WTC11 (cell line): ENCODE measurements around the gene ZNF740. TPM values are rescaled to one million over a fixed set of nuclear protein-coding genes. Genes with fewer than 3 reads are reported as not detected.
A peak's percentile ranks its signal among the peaks of the same experiment; 100 is the strongest.

Experiments used
- ATAC-seq: fragments of 200-7000 bp; cut with Tn5 transposase; 2 replicates; pipeline ENCODE4 v1.10.0; 2021; ENCODE audit warnings: mild to moderate bottlenecking, moderate library complexity
- CTCF ChIA-PET: fragments of 300-600 bp; sonication (Branson Sonifier 250); formaldehyde crosslinking; loops from one replicate; lab custom pipeline; 2021; ENCODE audit warnings: antibody characterized with exemption; lab: Charles Lee
- POLR2A ChIA-PET: fragments of 350-600 bp; sonication (Branson Sonifier 250); formaldehyde crosslinking; loops from one replicate; lab custom pipeline; 2021; ENCODE audit warnings: antibody characterized with exemption; lab: Charles Lee
- DNase-seq: peaks from one replicate; pipeline ENCODE4 v3.0.0; 2021; ENCODE audit warnings: low spot score
- H3K27ac Mint-ChIP-seq: 2 replicates; pipeline ENCODE4 v1.8.0; 2021; ENCODE audit warnings: mixed read lengths
- H3K27me3 Mint-ChIP-seq: 2 replicates; pipeline ENCODE4 v1.8.0; 2021; ENCODE audit warnings: low read depth, mild to moderate bottlenecking, moderate library complexity, mixed read lengths
- H3K36me3 Mint-ChIP-seq: 2 replicates; pipeline ENCODE4 v1.8.0; 2021; ENCODE audit warnings: mixed read lengths
- H3K4me1 Mint-ChIP-seq: 2 replicates; pipeline ENCODE4 v1.8.0; 2022; ENCODE audit warnings: mixed read lengths
- H3K4me3 Mint-ChIP-seq: 2 replicates; pipeline ENCODE4 v1.8.0; 2021; ENCODE audit warnings: mild to moderate bottlenecking, moderate library complexity, mixed read lengths
- H3K9me3 Mint-ChIP-seq: 2 replicates; pipeline ENCODE4 v1.8.0; 2021; ENCODE audit warnings: mixed read lengths
- ESRRA ChIP-seq: sonication (generic); formaldehyde crosslinking; IDR thresholded peaks from 2 replicates; pipeline ENCODE4 v1.8.1; 2022; ENCODE audit warnings: mild to moderate bottlenecking, missing genetic modification reagents, borderline replicate concordance
- ETV6 ChIP-seq: sonication (generic); formaldehyde crosslinking; IDR thresholded peaks from 2 replicates; pipeline ENCODE4 v1.8.1; 2022; ENCODE audit warnings: mild to moderate bottlenecking, missing genetic modification reagents
- FOXP1 ChIP-seq: sonication (generic); formaldehyde crosslinking; IDR thresholded peaks from 2 replicates; pipeline ENCODE4 v1.8.0; 2022; ENCODE audit warnings: missing genetic modification reagents, mild to moderate bottlenecking, moderate library complexity, borderline replicate concordance
- GABPB1 ChIP-seq: sonication (generic); formaldehyde crosslinking; IDR thresholded peaks from 2 replicates; pipeline ENCODE4 v1.8.1; 2023; ENCODE audit warnings: mild to moderate bottlenecking, missing genetic modification reagents
- KAT7 ChIP-seq: sonication (generic); formaldehyde crosslinking; IDR thresholded peaks from 2 replicates; pipeline ENCODE4 v1.8.1; 2023; ENCODE audit warnings: missing genetic modification reagents, mild to moderate bottlenecking, borderline replicate concordance
- NFATC4 ChIP-seq: fragments of 250-450 bp; sonication (Bioruptor Pico); IDR thresholded peaks from 2 replicates; pipeline ENCODE4 v1.9.0; 2021; ENCODE audit warnings: mild to moderate bottlenecking
- NR2C2 ChIP-seq: sonication (generic); formaldehyde crosslinking; IDR thresholded peaks from 2 replicates; pipeline ENCODE4 v1.8.0; 2022; ENCODE audit warnings: mild to moderate bottlenecking, missing genetic modification reagents
- RELA ChIP-seq: sonication (generic); formaldehyde crosslinking; IDR thresholded peaks from 2 replicates; pipeline ENCODE4 v1.8.1; 2022; ENCODE audit warnings: missing genetic modification reagents, mild to moderate bottlenecking, borderline replicate concordance
- TP53 ChIP-seq: sonication (generic); formaldehyde crosslinking; IDR thresholded peaks from 2 replicates; pipeline ENCODE4 v1.8.1; 2023; ENCODE audit warnings: mild to moderate bottlenecking, missing genetic modification reagents
- ZNF138 ChIP-seq: sonication (generic); formaldehyde crosslinking; conservative IDR thresholded peaks from 2 replicates; pipeline ENCODE4 v1.8.1; 2022; ENCODE audit warnings: mild to moderate bottlenecking, moderate library complexity, missing genetic modification reagents
- ZNF263 ChIP-seq: sonication (generic); formaldehyde crosslinking; IDR thresholded peaks from 2 replicates; pipeline ENCODE4 v1.8.1; 2022; ENCODE audit warnings: low read depth, mild to moderate bottlenecking, moderate library complexity, missing genetic modification reagents
- ZNF423 ChIP-seq: fragments of 250-450 bp; sonication (Bioruptor Pico); IDR thresholded peaks from 2 replicates; pipeline ENCODE4 v2.1.2; 2022; ENCODE audit warnings: mild to moderate bottlenecking, moderate library complexity
- total RNA-seq: library from RNA; stranded (reverse); gene quantifications from 3 replicates; pipeline ENCODE4 v1.2.3, GENCODE V29; 2021
- TF ChIP-seq, protein P1 (sequence below): fragments of 250-450 bp; sonication (Bioruptor Pico); conservative IDR thresholded peaks from 2 replicates; pipeline ENCODE4 v1.9.0; 2021; ENCODE audit warnings: mild to moderate bottlenecking
- TF ChIP-seq, protein P2 (sequence below): sonication (generic); formaldehyde crosslinking; conservative IDR thresholded peaks from 2 replicates; pipeline ENCODE4 v1.8.1; 2022; ENCODE audit warnings: mild to moderate bottlenecking, missing genetic modification reagents
- TF ChIP-seq, protein P3 (sequence below): sonication (generic); formaldehyde crosslinking; IDR thresholded peaks from 2 replicates; pipeline ENCODE4 v1.8.0; 2022; ENCODE audit warnings: mild to moderate bottlenecking, missing genetic modification reagents
- TF ChIP-seq, protein P4 (sequence below): sonication (generic); formaldehyde crosslinking; IDR thresholded peaks from 2 replicates; pipeline ENCODE4 v1.8.0; 2022; ENCODE audit warnings: missing genetic modification reagents
- TF ChIP-seq, protein P5 (sequence below): sonication (generic); formaldehyde crosslinking; IDR thresholded peaks from 2 replicates; pipeline ENCODE4 v1.8.1; 2022; ENCODE audit warnings: mild to moderate bottlenecking, moderate library complexity, missing genetic modification reagents

Gene ZNF740
- total RNA-seq, 1 experiment from 2014 or later, result 26.6 TPM

DNA sequence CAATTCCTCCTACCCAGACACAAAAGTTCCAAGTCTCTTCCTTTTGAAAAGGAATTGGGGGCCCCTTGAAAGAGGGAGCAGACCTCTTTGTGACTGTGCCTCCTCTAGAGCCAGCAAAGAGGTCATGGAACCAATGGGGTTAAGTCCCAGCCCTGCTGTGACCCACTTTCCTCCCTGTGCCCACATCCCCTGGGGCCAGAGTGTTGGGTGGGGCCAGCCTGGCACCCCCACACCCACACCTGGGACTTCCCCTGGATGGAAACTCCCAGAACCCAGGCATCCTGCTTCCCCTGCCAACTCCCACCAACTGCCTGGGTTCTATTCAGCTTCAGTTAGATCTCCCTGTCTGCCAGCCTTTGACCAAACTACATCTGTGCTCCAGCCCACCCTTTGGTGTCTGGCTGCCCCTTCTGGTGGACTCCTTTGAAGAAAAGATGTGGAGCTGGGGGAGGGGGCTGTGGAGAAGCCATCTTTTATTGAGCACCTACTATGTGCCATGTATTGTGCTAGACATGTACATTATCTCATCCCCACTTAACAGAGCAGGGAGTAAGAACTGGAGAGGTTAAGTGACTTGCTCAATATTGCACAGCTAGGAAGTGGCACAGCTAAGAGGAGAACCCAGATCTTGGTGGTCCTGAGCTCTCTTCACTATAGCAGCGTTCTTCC lies 56.1 kb downstream of the ZNF740 start:
- DNase-seq, result no peak
- H3K27me3 Mint-ChIP-seq, result peaks cover 5% of the 10 kb centered on the region; the same call in 1 of the 2 replicates
- ChIA-PET POLR2A (interaction anchor here (0.5 to 1.1 kb wide), 4 partner anchors 12 to 60 kb away, joined by 3 to 4 read pairs (median 4); no protein-coding TSS in a partner anchor), CTCF (interaction anchor here (0.6 to 10.2 kb wide), 7 partner anchors 12 to 189 kb away, joined by 4 to 82 read pairs (median 5); partner anchors contain the start of genes AAAS and ESPL1)
- no peak for ATAC-seq
- no peaks in the 10 kb centered on the region for H3K9me3 Mint-ChIP-seq
- H3K4me1 Mint-ChIP-seq, result peaks cover 59% of the 10 kb centered on the region
- H3K27ac Mint-ChIP-seq, result no peak overlapping the region
- TF ChIP-seq, protein P1, sequence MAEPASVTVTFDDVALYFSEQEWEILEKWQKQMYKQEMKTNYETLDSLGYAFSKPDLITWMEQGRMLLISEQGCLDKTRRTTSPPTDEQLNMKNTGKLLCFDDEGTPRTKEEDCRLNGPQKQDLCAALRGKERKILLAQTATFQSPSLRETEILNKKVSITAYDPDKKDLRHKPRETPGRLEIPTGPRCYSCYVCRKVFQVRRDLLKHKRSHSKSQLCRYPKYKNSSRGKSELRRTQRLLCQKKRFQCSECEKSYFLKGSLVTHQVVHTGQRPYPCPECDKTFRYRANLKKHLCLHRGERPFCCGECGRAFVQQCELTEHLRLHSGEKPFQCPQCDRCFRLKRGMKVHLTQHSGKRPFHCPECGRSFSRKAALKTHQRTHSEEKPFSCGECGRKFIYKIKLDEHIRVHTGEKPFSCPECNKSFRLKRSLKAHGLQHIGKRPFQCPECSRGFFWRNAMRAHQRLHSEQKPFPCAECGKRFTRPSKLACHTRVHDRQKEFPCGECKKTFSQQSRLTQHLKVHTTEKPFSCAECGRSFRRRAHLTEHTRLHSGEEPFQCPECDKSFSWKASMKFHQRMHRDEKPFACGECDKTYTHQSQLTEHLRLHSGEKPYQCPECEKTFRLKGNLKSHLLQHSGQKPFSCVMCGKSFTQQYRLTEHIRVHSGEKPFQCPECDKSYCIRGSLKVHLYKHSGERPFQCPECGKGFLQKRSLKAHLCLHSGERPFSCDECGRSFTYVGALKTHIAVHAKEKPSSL (CRISPR knock-in tag), result no peak
- no peaks in the 10 kb centered on the region for H3K36me3 Mint-ChIP-seq
- H3K4me3 Mint-ChIP-seq, result no peak overlapping the region

DNA sequence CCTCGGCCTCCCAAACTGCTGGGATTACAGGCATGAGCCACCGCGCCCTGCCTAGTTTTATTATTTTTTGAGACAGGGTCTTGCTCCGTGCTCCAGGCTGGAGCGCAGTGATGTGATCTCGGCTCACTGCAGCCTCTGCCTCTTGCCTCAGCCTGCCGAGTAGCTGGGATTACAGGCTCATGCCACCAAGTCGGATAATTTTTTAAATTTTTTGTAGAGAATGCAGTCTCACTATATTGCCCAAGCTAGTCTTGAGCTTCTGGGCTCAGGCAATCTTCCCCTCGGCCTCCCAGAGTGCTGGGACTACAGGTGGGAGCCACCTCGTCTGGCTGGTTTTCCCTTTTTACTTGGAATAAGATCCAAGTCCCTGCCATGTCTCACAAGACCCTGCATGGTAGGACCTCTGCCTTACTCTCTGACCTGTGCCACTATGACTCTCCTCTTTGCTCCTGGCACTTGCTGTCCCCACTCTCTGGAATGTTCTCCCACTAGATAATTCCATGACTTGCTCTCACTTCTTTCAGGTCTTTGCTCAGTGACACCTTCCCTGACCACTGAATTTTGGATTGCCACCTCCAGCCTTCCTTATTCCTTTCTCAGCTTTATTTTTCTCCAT lies 59.2 kb downstream of the ZNF740 start:
- H3K27ac Mint-ChIP-seq, result no peak overlapping the region
- TF ChIP-seq ESRRA (no peak), ZNF138 (CRISPR knock-in tag) (no peak), KAT7 (CRISPR knock-in tag) (no peak), GABPB1 (no peak), ZNF263 (CRISPR knock-in tag) (no peak), NFATC4 (no peak), TP53 (CRISPR knock-in tag) (no peak)
- TF ChIP-seq, protein P2, sequence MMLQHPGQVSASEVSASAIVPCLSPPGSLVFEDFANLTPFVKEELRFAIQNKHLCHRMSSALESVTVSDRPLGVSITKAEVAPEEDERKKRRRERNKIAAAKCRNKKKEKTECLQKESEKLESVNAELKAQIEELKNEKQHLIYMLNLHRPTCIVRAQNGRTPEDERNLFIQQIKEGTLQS (CRISPR knock-in tag), result no peak
- TF ChIP-seq, protein P3, sequence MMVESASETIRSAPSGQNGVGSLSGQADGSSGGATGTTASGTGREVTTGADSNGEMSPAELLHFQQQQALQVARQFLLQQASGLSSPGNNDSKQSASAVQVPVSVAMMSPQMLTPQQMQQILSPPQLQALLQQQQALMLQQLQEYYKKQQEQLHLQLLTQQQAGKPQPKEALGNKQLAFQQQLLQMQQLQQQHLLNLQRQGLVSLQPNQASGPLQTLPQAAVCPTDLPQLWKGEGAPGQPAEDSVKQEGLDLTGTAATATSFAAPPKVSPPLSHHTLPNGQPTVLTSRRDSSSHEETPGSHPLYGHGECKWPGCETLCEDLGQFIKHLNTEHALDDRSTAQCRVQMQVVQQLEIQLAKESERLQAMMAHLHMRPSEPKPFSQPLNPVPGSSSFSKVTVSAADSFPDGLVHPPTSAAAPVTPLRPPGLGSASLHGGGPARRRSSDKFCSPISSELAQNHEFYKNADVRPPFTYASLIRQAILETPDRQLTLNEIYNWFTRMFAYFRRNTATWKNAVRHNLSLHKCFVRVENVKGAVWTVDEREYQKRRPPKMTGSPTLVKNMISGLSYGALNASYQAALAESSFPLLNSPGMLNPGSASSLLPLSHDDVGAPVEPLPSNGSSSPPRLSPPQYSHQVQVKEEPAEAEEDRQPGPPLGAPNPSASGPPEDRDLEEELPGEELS, result no peak
- TF ChIP-seq, all 79 proteins: peak for 0
- ATAC-seq (no peak), DNase-seq (no peak)
- CTCF ChIA-PET, result interaction anchor here (0.7 to 7.3 kb wide), 8 partner anchors 12 to 413 kb away, joined by 3 to 138 read pairs (median 16); partner anchors contain the start of genes ESPL1 and PFDN5
- peaks cover 5% of the 10 kb centered on the region; the same call in 1 of the 2 replicates for H3K27me3 Mint-ChIP-seq
- no peaks in the 10 kb centered on the region for H3K9me3 Mint-ChIP-seq
- no peaks in the 10 kb centered on the region for H3K36me3 Mint-ChIP-seq
- no peak overlapping the region for H3K4me3 Mint-ChIP-seq
- H3K4me1 Mint-ChIP-seq, result peaks cover 59% of the 10 kb centered on the region
- POLR2A ChIA-PET, result interaction anchor here (0.6 kb wide), 1 partner anchor 23 kb away, joined by 3 read pairs; no protein-coding TSS in a partner anchor

DNA sequence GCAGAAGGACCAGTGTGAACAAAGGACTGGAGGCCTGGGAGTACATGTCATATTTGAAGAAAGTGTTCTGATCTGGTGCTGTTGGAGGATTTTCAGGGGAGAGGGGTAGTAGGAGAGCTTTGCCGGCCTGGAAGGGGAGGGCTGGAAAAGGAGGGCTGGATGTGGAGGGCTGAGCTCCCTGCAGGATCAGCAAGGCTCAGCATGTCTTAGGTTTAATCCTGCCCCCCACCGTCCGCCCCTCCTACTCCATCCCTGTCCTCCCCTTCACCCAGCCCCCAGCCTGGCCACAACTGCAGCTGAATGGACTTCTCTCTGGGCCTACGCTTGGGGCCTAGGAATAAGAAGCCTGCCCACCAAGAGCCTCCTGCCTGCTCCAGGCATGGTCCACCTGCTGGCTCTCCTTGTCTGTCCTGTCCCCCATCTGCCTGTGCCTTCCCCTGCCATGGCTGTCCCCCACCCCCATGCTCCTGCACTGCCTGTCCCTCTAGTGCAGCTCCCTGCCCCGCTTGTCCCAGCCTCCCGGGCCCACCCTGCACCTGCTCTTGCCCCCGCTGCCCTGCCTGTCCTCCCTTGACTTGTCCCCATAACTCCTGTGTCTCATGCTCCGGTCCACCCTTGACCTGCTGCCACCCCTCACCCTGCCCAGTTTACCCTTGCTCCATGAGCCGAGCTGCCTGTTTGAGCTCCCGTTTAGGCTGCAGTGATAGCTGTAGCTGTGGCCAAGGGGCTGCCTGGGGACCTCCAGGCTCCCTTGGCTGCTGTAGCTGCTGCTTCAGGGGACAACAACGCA lies 61.3 kb downstream of the ZNF740 start:
- 0 out of 2 replicates have a peak overlapping the region, but pooled peaks have one; percentile 6 for H3K4me3 Mint-ChIP-seq
- H3K9me3 Mint-ChIP-seq, result 0 out of 2 replicates have a peak, but pooled peaks cover 4% of the 10 kb centered on the region
- H3K36me3 Mint-ChIP-seq, result no peaks in the 10 kb centered on the region
- POLR2A ChIA-PET, result interaction anchor here (1.3 to 1.6 kb wide), 2 partner anchors 19 to 22 kb away, joined by 5 to 6 read pairs; no protein-coding TSS in a partner anchor
- DNase-seq (peak; percentile 66), ATAC-seq (peak; percentile 75)
- peak overlapping the region; percentile 18; the same call in 1 of the 2 replicates for H3K27ac Mint-ChIP-seq
- no peak for TF ChIP-seq ETV6 (CRISPR knock-in tag)
- no peak for TF ChIP-seq RELA (CRISPR knock-in tag)
- TF ChIP-seq ZNF423 (CRISPR knock-in tag), result 0 out of 2 replicates have a peak, but pooled peaks have one; percentile 38
- TF ChIP-seq, protein P4, sequence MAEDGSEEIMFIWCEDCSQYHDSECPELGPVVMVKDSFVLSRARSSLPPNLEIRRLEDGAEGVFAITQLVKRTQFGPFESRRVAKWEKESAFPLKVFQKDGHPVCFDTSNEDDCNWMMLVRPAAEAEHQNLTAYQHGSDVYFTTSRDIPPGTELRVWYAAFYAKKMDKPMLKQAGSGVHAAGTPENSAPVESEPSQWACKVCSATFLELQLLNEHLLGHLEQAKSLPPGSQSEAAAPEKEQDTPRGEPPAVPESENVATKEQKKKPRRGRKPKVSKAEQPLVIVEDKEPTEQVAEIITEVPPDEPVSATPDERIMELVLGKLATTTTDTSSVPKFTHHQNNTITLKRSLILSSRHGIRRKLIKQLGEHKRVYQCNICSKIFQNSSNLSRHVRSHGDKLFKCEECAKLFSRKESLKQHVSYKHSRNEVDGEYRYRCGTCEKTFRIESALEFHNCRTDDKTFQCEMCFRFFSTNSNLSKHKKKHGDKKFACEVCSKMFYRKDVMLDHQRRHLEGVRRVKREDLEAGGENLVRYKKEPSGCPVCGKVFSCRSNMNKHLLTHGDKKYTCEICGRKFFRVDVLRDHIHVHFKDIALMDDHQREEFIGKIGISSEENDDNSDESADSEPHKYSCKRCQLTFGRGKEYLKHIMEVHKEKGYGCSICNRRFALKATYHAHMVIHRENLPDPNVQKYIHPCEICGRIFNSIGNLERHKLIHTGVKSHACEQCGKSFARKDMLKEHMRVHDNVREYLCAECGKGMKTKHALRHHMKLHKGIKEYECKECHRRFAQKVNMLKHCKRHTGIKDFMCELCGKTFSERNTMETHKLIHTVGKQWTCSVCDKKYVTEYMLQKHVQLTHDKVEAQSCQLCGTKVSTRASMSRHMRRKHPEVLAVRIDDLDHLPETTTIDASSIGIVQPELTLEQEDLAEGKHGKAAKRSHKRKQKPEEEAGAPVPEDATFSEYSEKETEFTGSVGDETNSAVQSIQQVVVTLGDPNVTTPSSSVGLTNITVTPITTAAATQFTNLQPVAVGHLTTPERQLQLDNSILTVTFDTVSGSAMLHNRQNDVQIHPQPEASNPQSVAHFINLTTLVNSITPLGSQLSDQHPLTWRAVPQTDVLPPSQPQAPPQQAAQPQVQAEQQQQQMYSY, result peak; percentile 70
- TF ChIP-seq, protein P5, sequence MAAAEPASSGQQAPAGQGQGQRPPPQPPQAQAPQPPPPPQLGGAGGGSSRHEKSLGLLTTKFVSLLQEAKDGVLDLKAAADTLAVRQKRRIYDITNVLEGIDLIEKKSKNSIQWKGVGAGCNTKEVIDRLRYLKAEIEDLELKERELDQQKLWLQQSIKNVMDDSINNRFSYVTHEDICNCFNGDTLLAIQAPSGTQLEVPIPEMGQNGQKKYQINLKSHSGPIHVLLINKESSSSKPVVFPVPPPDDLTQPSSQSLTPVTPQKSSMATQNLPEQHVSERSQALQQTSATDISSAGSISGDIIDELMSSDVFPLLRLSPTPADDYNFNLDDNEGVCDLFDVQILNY (CRISPR knock-in tag), result no peak
- no peak for TF ChIP-seq NR2C2 (CRISPR knock-in tag)
- peak; percentile 39; the same call in 1 of the 2 replicates for TF ChIP-seq FOXP1 (CRISPR knock-in tag)
- peaks cover 45% of the 10 kb centered on the region for H3K4me1 Mint-ChIP-seq
- CTCF ChIA-PET, result interaction anchor here (0.7 to 7.3 kb wide), 25 partner anchors 8 to 194 kb away, joined by 3 to 138 read pairs (median 7); partner anchors contain the start of genes AAAS, ESPL1, PFDN5 and RARG
- peaks cover 2% of the 10 kb centered on the region; the same call in 1 of the 2 replicates for H3K27me3 Mint-ChIP-seq
